Mucosa of descending colon (tissue), 3 donors: Measurements from ENCODE around the gene AKT3. TPM values are rescaled to one million over a fixed set of nuclear protein-coding genes. Genes with fewer than 3 reads are reported as not detected.

Experiments used
- ATAC-seq: fragments of 200-7000 bp; cut with Tn5 transposase; one replicate; pipeline ENCODE4 v1.9.1; 2020; ENCODE audit warnings: mild to moderate bottlenecking, moderate library complexity
- DNase-seq, 3 donors: peaks; one replicate each; pipeline ENCODE4 v3.0.0-alpha.2; 2020
- H3K36me3 ChIP-seq: fragments of 200-600 bp; one replicate; pipeline ENCODE4 v1.8.0; 2021; ENCODE audit warnings: low read depth, mild to moderate bottlenecking
- H3K4me1 ChIP-seq: fragments of 200-600 bp; one replicate; pipeline ENCODE4 v1.8.0; 2021; ENCODE audit warnings: low read depth, mild to moderate bottlenecking
- H3K4me3 ChIP-seq: fragments of 200-600 bp; one replicate; pipeline ENCODE4 v1.8.0; 2021; ENCODE audit warnings: mild to moderate bottlenecking
- H3K9me3 ChIP-seq: fragments of 200-600 bp; one replicate; pipeline ENCODE4 v1.8.0; 2021; ENCODE audit warnings: mild to moderate bottlenecking
- CTCF ChIP-seq: fragments of 200-600 bp; IDR thresholded peaks from one replicate; pipeline ENCODE4 v1.8.0; 2022; ENCODE audit warnings: antibody characterized with exemption, mild to moderate bottlenecking
- intact Hi-C, 2 donors: fragments of 100-400 bp; cut with DNase I in 1 of 2; cut with micrococcal nuclease in 1 of 2; formaldehyde crosslinking; loops; one replicate each; pipeline versions ENCODE4 v1.11.0 to v1.11.1; 2022; cut with DNase I, micrococcal nuclease
- total RNA-seq, 3 donors: library from RNA; stranded (reverse); fragmentation: NEBNext Ultra II Directional in 2 of 3; extraction: Animal tissue kit (Norgen Biotek cat#: 25700) in 2 of 3; gene quantifications; one replicate each; pipeline versions ENCODE4 v1.2.1 to v1.2.4, GENCODE V29; 2021 to 2023
- donor health status: DM: no; HTN: no; CAD: no; lungs with moderate emphysema.
- donor health status: DM: no; HTN: no; CAD: no.
- donor health status: DM: no; HTN: yes; CAD: no.

Gene AKT3
- total RNA-seq, 3 donors from 2014 or later, result 8.2 to 119 (median 12.6) TPM

- Histone ChIP-seq H3K4me3 (no peak overlapping the region), H3K9me3 (no peaks in the 10 kb centered on the region), H3K36me3 (no peaks in the 10 kb centered on the region), H3K4me1 (no peaks in the 10 kb centered on the region)
- intact Hi-C loops, result no loop called here
- ATAC-seq, result no peak
- no peak for TF ChIP-seq CTCF
- no peak for DNase-seq
Measured at GRCh38 chr1:243801378-243801777, 48.7 kb downstream of the AKT3 start.

GRCh38 chr1:243799908-243800307 is 50.1 kb downstream of the AKT3 start:
- intact Hi-C loops, result no loop called here
- no peak overlapping the region for H3K4me3 ChIP-seq
- no peak for DNase-seq
- no peak for ATAC-seq
- H3K9me3 ChIP-seq, result no peaks in the 10 kb centered on the region
- no peak for TF ChIP-seq CTCF
- no peaks in the 10 kb centered on the region for H3K4me1 ChIP-seq
- no peaks in the 10 kb centered on the region for H3K36me3 ChIP-seq

DNA sequence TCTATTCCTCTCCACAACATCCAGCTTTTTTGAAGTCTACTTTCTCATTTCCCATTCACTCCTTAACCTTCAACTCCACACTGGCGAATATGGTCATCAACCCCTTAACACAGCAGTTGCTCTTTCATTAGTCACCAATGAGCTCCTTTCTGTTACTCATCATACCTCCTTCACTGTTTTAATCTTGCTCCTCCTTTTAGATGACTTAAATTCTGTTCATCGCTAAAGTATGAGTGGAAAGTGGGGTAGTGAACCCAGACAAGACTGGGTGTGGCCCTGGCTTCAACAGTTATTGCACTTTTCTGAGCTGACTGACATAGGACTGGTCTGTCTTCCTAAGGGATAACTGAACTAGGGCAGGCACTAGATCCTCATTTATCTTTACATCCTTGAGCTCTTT is 51.3 kb downstream of the AKT3 start:
- Histone ChIP-seq H3K4me1 (no peaks in the 10 kb centered on the region), H3K9me3 (no peaks in the 10 kb centered on the region), H3K36me3 (no peaks in the 10 kb centered on the region), H3K4me3 (no peak overlapping the region)
- intact Hi-C loops, result no loop called here
- TF ChIP-seq CTCF, result no peak
- DNase-seq, result no peak
- no peak for ATAC-seq

GRCh38 chr1:243796016-243796415 is 54.0 kb downstream of the AKT3 start:
- Histone ChIP-seq H3K4me1 (no peaks in the 10 kb centered on the region), H3K9me3 (no peaks in the 10 kb centered on the region), H3K36me3 (no peaks in the 10 kb centered on the region), H3K4me3 (no peak overlapping the region)
- TF ChIP-seq CTCF, result no peak
- DNase-seq (no peak), ATAC-seq (no peak)
- intact Hi-C loops, result no loop called here

- intact Hi-C loops, result no loop called here
- no peak for ATAC-seq
- H3K4me1 ChIP-seq, result no peaks in the 10 kb centered on the region
Measured at GRCh38 chr1:243793298-243793697, 56.7 kb downstream of the AKT3 start.

More at GRCh38 chr1:243793298-243793697, 56.7 kb downstream of the AKT3 start:
- Histone ChIP-seq H3K9me3 (no peaks in the 10 kb centered on the region), H3K36me3 (no peaks in the 10 kb centered on the region), H3K4me3 (no peak overlapping the region)
- no peak for DNase-seq
- no peak for TF ChIP-seq CTCF
